ENCODE data around the gene ENO2. TPM values are rescaled to one million over a fixed set of nuclear protein-coding genes. Genes with fewer than 3 reads are reported as not detected.
"Not testable (repeated sequence)": the region's sequence is repeated elsewhere in the genome, so short reads cannot be mapped to it uniquely, and the experiment has no call there.

ENO2 gene
- total RNA-seq, 2 donors from 2014 or later: 80.2 to 80.7 TPM

GRCh38 chr12:6873094-6874014, 41.0 kb upstream of the ENO2 start, which contains the start of gene SPSB2:
TSS of gene SPSB2 (minus strand) at chr12:6873303. CDS start at chr12:6872901, 402 bp downstream.
- no peaks in the 10 kb centered on the region for H3K9me3 ChIP-seq (ENCODE audit: control insufficient read depth, low read length, poor library complexity, severe bottlenecking)
- DNase-seq (peak; percentile 99 to 100 (median 99)), ATAC-seq (peak; percentile 93)
- H3K27me3 Mint-ChIP-seq: no peaks in the 10 kb centered on the region
- H3K36me3 Mint-ChIP-seq (ENCODE audit: low read depth): peaks cover 6% of the 10 kb centered on the region
- H3K27ac Mint-ChIP-seq: peak within 1 kb of the TSS; percentile 93
- peak within 1 kb of the TSS; percentile 94 for H3K4me3 Mint-ChIP-seq
- peaks cover 51% of the 10 kb centered on the region for H3K4me1 Mint-ChIP-seq

- not testable (repeated sequence) for H3K36me3 Mint-ChIP-seq (ENCODE audit: low read depth); H3K9me3 ChIP-seq (ENCODE audit: control insufficient read depth, low read length, poor library complexity, severe bottlenecking); DNase-seq; ATAC-seq; H3K27me3 Mint-ChIP-seq
- H3K4me3 Mint-ChIP-seq: peak overlapping the region; percentile 94
- H3K4me1 Mint-ChIP-seq: peaks cover 45% of the 10 kb centered on the region
- peak overlapping the region; percentile 93 for H3K27ac Mint-ChIP-seq
Measured at GRCh38 chr12:6874015-6874368, 40.4 kb upstream of the ENO2 start.

GRCh38 chr12:6879824-6880223, 34.6 kb upstream of the ENO2 start:
- H3K27ac Mint-ChIP-seq; DNase-seq; H3K4me3 Mint-ChIP-seq; H3K9me3 ChIP-seq (ENCODE audit: control insufficient read depth, low read length, poor library complexity, severe bottlenecking); H3K27me3 Mint-ChIP-seq; H3K36me3 Mint-ChIP-seq (ENCODE audit: low read depth); H3K4me1 Mint-ChIP-seq; ATAC-seq: not testable (repeated sequence)

DNA sequence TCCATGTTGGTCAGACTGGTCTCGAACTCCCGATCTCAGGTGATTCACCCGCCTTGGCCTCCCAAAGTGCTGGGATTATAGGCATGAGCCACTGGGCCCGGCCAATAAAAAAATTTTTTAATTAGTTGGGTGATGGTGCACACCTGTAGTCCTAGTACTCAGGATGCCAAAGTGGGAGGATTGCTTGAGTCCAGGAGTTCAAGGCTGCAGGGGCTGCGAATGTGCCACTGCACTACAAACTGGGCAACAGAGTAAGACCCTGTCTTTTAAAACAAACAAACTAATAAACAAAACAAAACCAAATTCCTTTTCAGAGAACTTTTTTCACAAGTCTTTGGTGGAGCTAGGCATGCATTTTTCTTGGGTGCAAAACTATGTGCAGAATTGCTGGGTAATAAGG, 31.1 kb upstream of the ENO2 start:
- H3K9me3 ChIP-seq (ENCODE audit: control insufficient read depth, low read length, poor library complexity, severe bottlenecking): no peaks in the 10 kb centered on the region
- Mint-ChIP-seq H3K4me1 (no peaks in the 10 kb centered on the region), H3K36me3 (ENCODE audit: low read depth) (no peaks in the 10 kb centered on the region), H3K27me3 (no peaks in the 10 kb centered on the region), H3K4me3 (no peak overlapping the region), H3K27ac (no peak overlapping the region)
- DNase-seq (no peak), ATAC-seq (no peak)

GRCh38 chr12:6883683-6884082, 30.7 kb upstream of the ENO2 start:
- ATAC-seq (no peak), DNase-seq (no peak)
- Mint-ChIP-seq H3K27me3 (no peaks in the 10 kb centered on the region), H3K4me1 (no peaks in the 10 kb centered on the region), H3K4me3 (no peak overlapping the region), H3K27ac (no peak overlapping the region), H3K36me3 (ENCODE audit: low read depth) (no peaks in the 10 kb centered on the region)
- no peaks in the 10 kb centered on the region for H3K9me3 ChIP-seq (ENCODE audit: control insufficient read depth, low read length, poor library complexity, severe bottlenecking)

DNA sequence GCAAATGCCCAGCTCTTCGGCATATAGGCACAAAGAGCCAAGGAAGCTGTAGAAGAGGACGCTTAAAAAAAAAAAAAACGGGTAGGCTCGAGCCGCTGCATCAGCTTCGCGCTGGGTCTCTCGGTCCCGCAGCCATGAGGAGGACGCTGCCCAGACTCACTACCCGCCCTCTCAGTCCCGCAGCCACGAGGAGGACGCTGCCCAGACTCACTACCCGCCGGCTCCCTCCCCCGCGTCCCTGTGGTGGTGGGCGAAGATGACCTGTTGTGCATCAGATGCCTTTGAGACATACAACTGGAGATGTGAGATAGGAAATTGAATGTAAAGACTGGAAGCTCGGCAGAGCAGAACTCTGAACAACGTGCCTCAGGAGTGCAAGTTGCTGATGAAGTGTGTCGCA, 29.8 kb upstream of the ENO2 start:
- no peak overlapping the region for H3K4me3 Mint-ChIP-seq
- no peaks in the 10 kb centered on the region for H3K36me3 Mint-ChIP-seq (ENCODE audit: low read depth)
- no peaks in the 10 kb centered on the region for H3K27me3 Mint-ChIP-seq
- H3K9me3 ChIP-seq (ENCODE audit: control insufficient read depth, low read length, poor library complexity, severe bottlenecking): no peaks in the 10 kb centered on the region
- ATAC-seq: no peak
- no peak for DNase-seq
- H3K4me1 Mint-ChIP-seq: no peaks in the 10 kb centered on the region
- H3K27ac Mint-ChIP-seq: no peak overlapping the region

DNA sequence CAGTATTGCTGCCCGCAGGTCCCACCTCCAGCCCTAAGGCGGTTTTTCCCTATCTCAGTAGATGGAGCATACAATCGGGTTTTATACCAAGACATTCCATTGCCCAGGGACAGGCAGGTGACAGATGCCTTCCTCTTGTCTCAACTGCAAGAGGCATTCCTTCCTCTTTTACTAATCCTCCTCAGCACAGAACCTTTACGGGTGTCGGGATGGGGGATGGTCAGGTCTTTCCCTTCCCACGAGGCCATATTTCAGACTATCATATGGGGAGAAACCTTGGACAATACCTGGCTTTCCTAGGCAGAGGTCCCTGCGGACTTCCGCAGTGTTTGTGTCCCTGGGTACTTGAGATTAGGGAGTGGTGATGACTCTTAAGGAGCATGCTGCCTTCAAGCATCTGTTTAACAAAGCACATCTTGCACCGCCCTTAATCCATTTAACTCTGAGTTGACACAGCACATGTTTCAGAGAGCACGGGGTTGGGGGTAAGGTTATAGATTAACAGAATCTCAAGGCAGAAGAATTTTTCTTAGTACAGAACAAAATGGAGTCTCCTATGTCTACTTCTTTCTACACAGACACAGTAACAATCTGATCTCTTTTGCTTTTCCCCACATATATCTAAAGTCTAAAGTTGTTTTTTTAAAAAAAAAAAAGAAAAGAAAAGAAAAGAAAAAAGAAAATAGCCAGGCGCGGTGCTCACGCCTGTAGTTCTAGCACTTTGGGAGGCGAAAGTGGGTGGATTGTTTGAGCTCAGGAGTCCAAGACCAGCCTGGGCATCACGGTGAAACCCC, 28.0 kb upstream of the ENO2 start:
- not testable (repeated sequence) for H3K36me3 Mint-ChIP-seq (ENCODE audit: low read depth); H3K9me3 ChIP-seq (ENCODE audit: control insufficient read depth, low read length, poor library complexity, severe bottlenecking); H3K27me3 Mint-ChIP-seq; DNase-seq; ATAC-seq; H3K27ac Mint-ChIP-seq; H3K4me1 Mint-ChIP-seq; H3K4me3 Mint-ChIP-seq

- DNase-seq (no peak), ATAC-seq (no peak)
- H3K4me3 Mint-ChIP-seq: no peak overlapping the region
- H3K9me3 ChIP-seq (ENCODE audit: control insufficient read depth, low read length, poor library complexity, severe bottlenecking): no peaks in the 10 kb centered on the region
- H3K36me3 Mint-ChIP-seq (ENCODE audit: low read depth): no peaks in the 10 kb centered on the region
- peaks cover 5% of the 10 kb centered on the region for H3K4me1 Mint-ChIP-seq
- no peaks in the 10 kb centered on the region for H3K27me3 Mint-ChIP-seq
- no peak overlapping the region for H3K27ac Mint-ChIP-seq
Measured at GRCh38 chr12:6887460-6887859, 26.9 kb upstream of the ENO2 start.

DNA sequence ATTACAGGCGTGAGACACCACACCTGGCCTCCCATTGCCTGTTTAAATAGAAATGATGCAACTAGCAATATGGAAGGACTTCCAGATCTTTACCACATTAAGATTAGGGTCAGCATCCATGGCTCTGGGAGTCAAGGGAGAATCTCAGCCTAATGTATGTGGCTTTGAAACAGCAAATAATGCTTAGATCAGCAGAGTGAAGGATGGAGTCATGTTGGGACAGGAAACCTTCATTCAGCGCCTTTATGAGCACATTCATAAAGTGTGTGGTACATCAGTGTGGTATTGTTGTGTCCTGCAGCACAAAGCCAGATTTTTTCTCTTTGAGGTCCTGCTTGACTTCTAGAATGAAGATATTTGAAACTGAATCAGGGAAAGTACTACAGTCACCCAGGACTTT, 26.0 kb upstream of the ENO2 start:
- no peaks in the 10 kb centered on the region for H3K9me3 ChIP-seq (ENCODE audit: control insufficient read depth, low read length, poor library complexity, severe bottlenecking)
- no peak overlapping the region for H3K27ac Mint-ChIP-seq
- peaks cover 5% of the 10 kb centered on the region for H3K4me1 Mint-ChIP-seq
- H3K4me3 Mint-ChIP-seq: no peak overlapping the region
- ATAC-seq (no peak), DNase-seq (no peak)
- no peaks in the 10 kb centered on the region for H3K27me3 Mint-ChIP-seq
- no peaks in the 10 kb centered on the region for H3K36me3 Mint-ChIP-seq (ENCODE audit: low read depth)

DNA sequence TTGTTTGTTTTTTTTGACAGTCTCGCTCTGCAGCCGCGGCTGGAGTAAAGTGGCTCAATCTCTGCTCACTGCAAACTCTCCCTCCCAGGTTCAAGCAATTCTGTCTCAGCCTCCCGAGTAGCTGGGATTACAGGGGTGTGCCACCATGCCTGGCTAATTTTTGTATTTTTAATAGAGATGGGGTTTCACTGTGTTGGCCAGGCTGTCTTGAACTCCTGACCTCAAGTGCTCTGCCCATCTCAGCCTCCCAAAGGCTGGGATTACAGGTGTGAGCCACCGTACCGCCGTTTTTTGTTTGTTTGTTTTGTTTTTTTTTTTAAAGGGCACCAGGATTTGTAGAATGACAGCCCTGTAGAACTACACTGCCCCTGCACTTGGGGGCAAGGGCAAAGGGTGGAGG, 25.6 kb upstream of the ENO2 start:
- not testable (repeated sequence) for DNase-seq; H3K27ac Mint-ChIP-seq; H3K4me3 Mint-ChIP-seq; H3K36me3 Mint-ChIP-seq (ENCODE audit: low read depth); ATAC-seq; H3K4me1 Mint-ChIP-seq; H3K9me3 ChIP-seq (ENCODE audit: control insufficient read depth, low read length, poor library complexity, severe bottlenecking); H3K27me3 Mint-ChIP-seq

GRCh38 chr12:6889775-6890573, 24.4 kb upstream of the ENO2 start:
- H3K4me1 Mint-ChIP-seq; H3K36me3 Mint-ChIP-seq (ENCODE audit: low read depth); H3K9me3 ChIP-seq (ENCODE audit: control insufficient read depth, low read length, poor library complexity, severe bottlenecking); H3K4me3 Mint-ChIP-seq; DNase-seq; H3K27me3 Mint-ChIP-seq; ATAC-seq: not testable (repeated sequence)
- H3K27ac Mint-ChIP-seq: peak overlapping the region; percentile 75

DNA sequence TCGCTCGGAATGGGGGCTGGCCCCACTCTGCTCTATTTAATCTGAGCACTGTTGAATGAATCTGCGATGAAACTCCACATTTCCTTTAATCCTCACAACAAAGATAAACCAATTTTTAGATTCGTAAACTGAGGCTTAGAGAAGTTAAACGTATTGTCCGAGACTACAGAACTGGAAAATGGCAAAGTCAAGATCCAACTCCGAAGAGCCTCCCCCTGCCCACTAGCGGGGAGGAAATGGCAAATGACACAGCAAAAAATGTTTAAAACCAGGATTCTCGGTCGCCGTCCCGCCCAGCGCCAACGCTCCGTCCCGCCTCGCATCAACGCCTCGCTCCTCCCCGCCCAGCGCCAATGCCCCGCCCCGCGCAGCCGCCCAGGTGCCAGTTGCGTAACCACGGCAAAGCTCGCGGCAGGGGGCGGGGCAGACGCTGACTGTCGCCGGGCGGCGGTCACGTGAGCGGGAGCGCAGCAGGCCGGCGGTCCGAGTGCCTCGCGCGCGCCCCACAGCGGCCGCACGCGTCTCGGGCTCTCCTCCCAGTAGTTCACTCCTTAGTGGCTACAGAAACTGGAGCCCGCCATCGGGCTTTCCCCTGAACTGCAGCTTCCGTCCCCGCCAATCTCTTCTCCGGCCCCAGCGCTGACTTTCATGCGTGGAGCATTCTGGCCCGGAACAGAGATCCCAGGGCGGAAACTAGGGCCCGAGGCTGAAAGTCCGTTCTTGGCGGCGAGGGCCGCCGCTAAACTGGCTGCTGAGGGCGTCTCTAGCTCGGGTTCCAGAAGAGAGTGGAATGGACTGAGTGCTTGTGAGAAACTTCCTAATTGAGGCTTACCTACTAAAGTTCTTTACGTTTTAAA, 23.4 kb upstream of the ENO2 start:
- Mint-ChIP-seq H3K27ac (peak overlapping the region; percentile 95), H3K27me3 (no peaks in the 10 kb centered on the region), H3K4me3 (peak overlapping the region; percentile 82), H3K4me1 (peaks cover 5% of the 10 kb centered on the region), H3K36me3 (ENCODE audit: low read depth) (no peaks in the 10 kb centered on the region)
- DNase-seq (peak; percentile 99 to 100 (median 99)), ATAC-seq (peak; percentile 96)
- no peaks in the 10 kb centered on the region for H3K9me3 ChIP-seq (ENCODE audit: control insufficient read depth, low read length, poor library complexity, severe bottlenecking)

All from T-helper 17 cell (primary cell).